Heart left ventricle (tissue), 16 donors: ENCODE data around the gene EXOC7. TPM values are rescaled to one million over a fixed set of nuclear protein-coding genes. Genes with fewer than 3 reads are reported as not detected.

Source experiments
- ATAC-seq, 4 donors: fragments of 200-7000 bp; cut with Tn5 transposase; one replicate each; pipeline ENCODE4 v1.9.1; 2020 to 2022; ENCODE audit warnings: moderate library complexity in 4 of 4, mild to moderate bottlenecking in 3 of 4, moderate number of reproducible peaks in 1 of 4
- DNase-seq, 5 donors: peaks; one replicate each; pipeline ENCODE4 v3.0.0-alpha.2; 2020
- H3K27ac ChIP-seq, 12 donors: fragments of 200-600 bp; sonication (generic) in 4 of 12; one replicate each; pipeline versions ENCODE4 v1.5.0 to v1.8.0; 2016 to 2022; ENCODE audit warnings: mild to moderate bottlenecking in 2 of 12
- H3K27me3 ChIP-seq, 9 donors: fragments of 200-600 bp; sonication (generic) in 2 of 9; one replicate each; pipeline versions ENCODE4 v1.5.1 to v1.8.0; 2016 to 2022; ENCODE audit warnings: mild to moderate bottlenecking in 3 of 9
- H3K36me3 ChIP-seq, 9 donors: fragments of 200-600 bp; sonication (generic) in 2 of 9; one replicate each; pipeline versions ENCODE4 v1.5.0 to v1.8.0; 2018 to 2022; ENCODE audit warnings: mild to moderate bottlenecking in 2 of 9
- H3K4me1 ChIP-seq, 12 donors: fragments of 200-600 bp; sonication (generic) in 4 of 12; one replicate each; pipeline versions ENCODE4 v1.5.0 to v1.8.0; 2016 to 2022; ENCODE audit warnings: mild to moderate bottlenecking in 3 of 12
- H3K4me3 ChIP-seq, 12 donors: fragments of 200-600 bp; sonication (generic) in 4 of 12; one replicate each; pipeline versions ENCODE4 v1.5.0 to v1.8.0; 2017 to 2022; ENCODE audit warnings: mild to moderate bottlenecking in 9 of 12, moderate library complexity in 4 of 12
- H3K9me3 ChIP-seq, 12 donors: fragments of 200-600 bp; sonication (generic) in 4 of 12; one replicate each; pipeline versions ENCODE4 v1.5.0 to v1.8.0; 2016 to 2022; ENCODE audit warnings: mild to moderate bottlenecking in 1 of 12
- POLR2A ChIP-seq, 2 donors: fragments of 450-650 bp; IDR thresholded peaks; one replicate each; pipeline ENCODE4 v1.6.1; 2017; ENCODE audit warnings: antibody characterized with exemption in 2 of 2, mild to moderate bottlenecking in 2 of 2, moderate library complexity in 2 of 2
- WGBS, 4 donors: extraction: QIAGEN DNeasy Blood & Tissue Kit in 2 of 4; methylation state at CpG; one replicate each; pipeline versions ENCODE4 v1.1.5 to v1.1.7; 2013 to 2018; 5-methylcytosine and 5-hydroxymethylcytosine counted together
- intact Hi-C, 10 donors: fragments of 100-400 bp; cut with DNase I; formaldehyde crosslinking; loops; one replicate each; pipeline versions ENCODE4 v1.11.1 to v1.14.2; 2022
- polyA plus RNA-seq, 2 donors: library from polyadenylated mRNA; stranded (reverse); fragments of 200-250 nt; gene quantifications; one replicate each; pipeline ENCODE4 v1.2.3, GENCODE V29; 2013
- total RNA-seq, 9 donors: library from RNA; depleted of rRNA in 2 of 9; stranded (reverse); fragments of >200 nt in 2 of 9; fragmentation: NEBNext Ultra II Directional in 3 of 9; extraction: Animal tissue kit (Norgen Biotek cat#: 25700) in 3 of 9; gene quantifications; one replicate each; pipeline versions ENCODE4 v1.1.0 to v1.2.4, GENCODE V29; 2016 to 2023
- TF ChIP-seq, protein P1 (sequence below), 12 donors: fragments of 200-600 bp; sonication (generic) in 4 of 12; IDR thresholded peaks; one replicate each; pipeline versions ENCODE4 v1.5.0 to v1.8.0; 2018 to 2022; ENCODE audit warnings: antibody characterized with exemption in 12 of 12, mild to moderate bottlenecking in 5 of 12
- donor health status: ischemic (EF 13 %, LVEDD 7.1; RV severe dilation, severe dysfunction).
- donor health status: healthy with polysubstance abuse.
- donor health status: DM: no; HTN: yes; CAD: no.
- donor health status: DM: no; HTN: no; CAD: no.
- donor health status: ischemic (EF 25% LVEDD 6.9; RV normal size, moderate dysfunction).
- donor health status: ischemic (EF 25% LVEDD 5.7; RV mildly dilated, moderate dysfunction).
- donor health status: healthy.
- donor health status: DM: yes; HTN: yes; CAD: no.
- donor health status: ischemic (EF 35%, LVEDD 5.7; RV mildly dilated, moderate dysfunction).
- donor health status: nonischemic (EF 11% LVEDD 7.7; RV severe dilation, severe dysfunction).
- donor health status: DM: yes; HTN: yes; CAD: no.
- donor health status: PGD.
- donor health status: ischemic (EF 29% LVEDD 5.4; RV normal size, mild dysfunction).
- donor health status: nonischemic (EF 23%, LVEDD 6.1; RV moderate dilation, normal function).

Gene EXOC7
- total and polyA plus RNA-seq, 11 donors = 39.7 to 107 (median 77.0) TPM

DNA sequence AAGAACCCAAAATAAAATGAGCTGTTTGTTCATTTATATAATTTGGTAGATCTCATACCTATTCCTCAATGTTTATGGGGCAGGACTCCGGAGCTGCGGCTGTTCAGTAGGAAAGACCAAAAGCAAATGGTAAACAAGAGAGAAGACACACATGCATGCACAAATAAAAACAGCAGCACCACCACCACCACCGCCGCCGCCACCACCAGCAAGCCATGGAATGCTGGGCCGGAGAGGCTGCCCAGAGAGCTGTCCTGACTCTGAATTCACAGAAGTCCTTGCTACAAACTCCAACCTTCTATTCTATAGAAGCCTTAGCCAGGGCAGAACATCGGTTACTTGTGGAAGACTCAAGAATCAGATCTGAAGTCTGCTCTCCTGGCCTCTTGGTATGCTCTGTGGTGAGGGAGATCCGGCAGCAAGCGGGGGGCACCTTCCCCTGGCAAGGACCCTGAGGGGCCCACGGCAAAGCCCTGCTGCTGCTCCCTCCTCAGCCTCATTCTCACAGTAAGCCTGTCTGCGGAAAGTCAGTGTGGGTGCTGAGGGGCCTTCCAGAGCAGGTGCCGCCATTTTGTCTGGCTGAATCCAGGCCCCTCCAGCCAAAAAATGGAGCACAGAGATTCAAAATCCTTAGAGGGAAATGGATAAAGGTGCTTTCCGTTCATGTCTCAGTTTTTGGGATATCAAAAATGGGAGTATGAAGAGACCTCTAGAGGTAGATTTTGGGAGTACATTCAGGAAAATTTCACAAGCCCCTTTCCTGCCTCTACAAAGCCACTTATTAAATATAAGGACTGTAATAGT, 43.8 kb upstream of the EXOC7 start:
- no peak for TF ChIP-seq POLR2A (IDR thresholded peaks at IDR 0.05)
- TF ChIP-seq, protein P1, sequence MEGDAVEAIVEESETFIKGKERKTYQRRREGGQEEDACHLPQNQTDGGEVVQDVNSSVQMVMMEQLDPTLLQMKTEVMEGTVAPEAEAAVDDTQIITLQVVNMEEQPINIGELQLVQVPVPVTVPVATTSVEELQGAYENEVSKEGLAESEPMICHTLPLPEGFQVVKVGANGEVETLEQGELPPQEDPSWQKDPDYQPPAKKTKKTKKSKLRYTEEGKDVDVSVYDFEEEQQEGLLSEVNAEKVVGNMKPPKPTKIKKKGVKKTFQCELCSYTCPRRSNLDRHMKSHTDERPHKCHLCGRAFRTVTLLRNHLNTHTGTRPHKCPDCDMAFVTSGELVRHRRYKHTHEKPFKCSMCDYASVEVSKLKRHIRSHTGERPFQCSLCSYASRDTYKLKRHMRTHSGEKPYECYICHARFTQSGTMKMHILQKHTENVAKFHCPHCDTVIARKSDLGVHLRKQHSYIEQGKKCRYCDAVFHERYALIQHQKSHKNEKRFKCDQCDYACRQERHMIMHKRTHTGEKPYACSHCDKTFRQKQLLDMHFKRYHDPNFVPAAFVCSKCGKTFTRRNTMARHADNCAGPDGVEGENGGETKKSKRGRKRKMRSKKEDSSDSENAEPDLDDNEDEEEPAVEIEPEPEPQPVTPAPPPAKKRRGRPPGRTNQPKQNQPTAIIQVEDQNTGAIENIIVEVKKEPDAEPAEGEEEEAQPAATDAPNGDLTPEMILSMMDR (IDR thresholded peaks at IDR 0.05) = peak; percentile 31 to 65 (median 51)
- ATAC-seq (no peak), DNase-seq (peak in 1 of 5 donors; percentile 15)
- no peaks in the 10 kb centered on the region for H3K36me3 ChIP-seq
- no peak overlapping the region for H3K27ac ChIP-seq
- H3K4me1 ChIP-seq = peaks cover 0 to 37% (median 11%) of the 10 kb centered on the region in 12 donors
- H3K9me3 ChIP-seq = no peaks in the 10 kb centered on the region
- WGBS, 4 donors = 80 to 88% (median 86%) methylated on average over 10 to 13 of the region's 13 CpGs
- H3K27me3 ChIP-seq = no peaks in the 10 kb centered on the region
- intact Hi-C loops = loop anchor here in 1 of 10 donors (1.0 kb wide), 1 partner anchor 25 kb away; no protein-coding TSS in a partner anchor
- H3K4me3 ChIP-seq = no peak overlapping the region

DNA sequence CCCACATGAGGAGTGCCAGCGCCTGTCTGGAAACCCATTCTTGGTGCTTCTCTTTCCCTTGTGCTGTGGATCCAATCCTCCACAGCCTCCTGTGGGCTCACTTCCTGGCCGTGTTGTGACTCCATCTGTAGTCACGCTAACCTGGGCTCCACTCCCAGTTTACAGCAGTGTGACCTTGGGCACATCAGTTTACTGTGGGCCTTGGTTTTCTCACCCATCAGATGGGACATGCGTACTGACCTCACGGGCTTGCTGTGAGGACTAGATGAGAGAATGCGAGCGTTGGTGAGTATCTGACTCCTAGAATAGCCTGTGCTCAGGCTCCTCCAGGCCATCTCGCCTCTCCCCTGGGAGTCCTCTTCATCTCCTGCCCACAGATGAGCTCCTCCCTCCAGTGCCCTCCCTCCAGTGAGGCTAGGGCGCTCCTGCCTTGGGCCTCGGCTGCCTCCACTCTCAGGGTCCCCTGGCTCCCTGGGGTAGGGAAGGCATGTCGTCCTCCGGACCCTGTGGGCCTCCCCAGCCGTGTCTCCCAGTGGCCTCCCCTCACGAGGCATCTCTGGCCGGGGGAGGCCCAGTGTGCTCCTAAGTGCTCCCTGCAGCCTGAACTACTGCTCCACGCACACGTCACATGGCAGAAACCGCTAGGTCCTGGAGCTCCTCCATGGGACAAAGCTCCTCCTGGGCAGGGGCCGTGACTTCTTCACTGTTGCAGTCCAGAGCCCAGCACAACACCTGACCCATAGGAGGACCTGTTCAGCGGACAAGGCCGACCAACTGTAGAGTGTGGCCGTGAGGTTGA, 42.7 kb upstream of the EXOC7 start:
- WGBS, 4 donors = 86 to 91% (median 89%) methylated on average over 13 to 22 of the region's 22 CpGs
- TF ChIP-seq, protein P1 (IDR thresholded peaks at IDR 0.05) = no peak
- TF ChIP-seq POLR2A (IDR thresholded peaks at IDR 0.05) = no peak
- peak overlapping the region in 8 of 12 donors; percentile 22 to 76 (median 46) for H3K27ac ChIP-seq

DNA sequence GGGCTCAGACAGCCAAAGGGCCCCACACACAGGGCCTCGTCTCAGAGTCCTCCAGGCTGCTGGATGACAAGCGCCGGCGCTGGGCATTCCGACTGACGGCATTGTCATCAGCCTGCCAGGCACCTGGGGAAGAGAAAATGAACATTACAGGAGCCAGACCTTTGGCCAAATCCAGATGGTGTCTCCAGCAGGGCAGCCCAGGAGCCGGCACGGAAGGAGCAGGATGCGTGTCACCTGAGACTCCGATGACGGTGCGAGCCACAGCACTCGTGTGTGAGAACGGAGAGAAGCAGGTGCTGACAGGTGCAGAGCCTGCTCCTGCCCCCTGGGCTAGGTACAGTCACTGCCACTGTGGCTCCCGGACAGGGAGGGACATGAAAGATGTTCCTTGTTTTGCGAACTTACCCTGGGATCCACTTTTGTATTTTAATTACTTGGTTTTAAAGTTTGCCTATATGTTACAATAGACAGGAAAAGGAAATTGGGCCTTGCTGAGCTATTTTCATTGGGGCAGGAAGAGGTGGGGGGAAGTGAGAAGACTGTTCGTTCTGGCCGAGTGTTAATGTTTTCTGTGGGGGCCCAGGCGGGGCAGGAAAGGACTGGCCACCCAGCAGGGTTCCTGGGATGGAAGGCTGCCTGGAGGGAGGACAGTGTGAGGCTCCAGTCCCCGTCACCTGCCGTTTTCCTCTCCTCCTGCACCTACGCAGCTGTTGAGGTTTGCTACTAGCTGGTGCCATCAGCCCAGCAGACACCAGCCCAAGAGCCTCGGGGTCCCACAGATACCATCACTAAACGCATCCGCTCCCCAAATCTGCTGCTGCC, 41.9 kb upstream of the EXOC7 start:
- TF ChIP-seq, protein P1 (IDR thresholded peaks at IDR 0.05) = no peak
- no peak for TF ChIP-seq POLR2A (IDR thresholded peaks at IDR 0.05)
- peak overlapping the region in 9 of 12 donors; percentile 25 to 76 (median 41) for H3K27ac ChIP-seq
- no peaks in the 10 kb centered on the region for H3K9me3 ChIP-seq
- no peaks in the 10 kb centered on the region for H3K36me3 ChIP-seq
- intact Hi-C loops = no loop called here
- H3K4me3 ChIP-seq = peak overlapping the region in 2 of 12 donors; percentile 19 to 35
- ATAC-seq = peak in 1 of 4 donors; percentile 40
- 57 to 76% (median 62%) methylated on average over 19 to 25 of the region's 25 CpGs for WGBS, 4 donors
- DNase-seq = peak in 2 of 5 donors; percentile 15 to 50
- peaks cover 0 to 6% (median 1%) of the 10 kb centered on the region in 9 donors for H3K27me3 ChIP-seq
- peaks cover 2 to 53% (median 23%) of the 10 kb centered on the region in 12 donors for H3K4me1 ChIP-seq

More for the DNA sequence above, 42.7 kb upstream of the EXOC7 start:
- intact Hi-C loops = no loop called here
- peak overlapping the region in 1 of 12 donors; percentile 35 for H3K4me3 ChIP-seq
- H3K4me1 ChIP-seq = peaks cover 0 to 45% (median 16%) of the 10 kb centered on the region in 12 donors
- no peaks in the 10 kb centered on the region for H3K36me3 ChIP-seq
- H3K27me3 ChIP-seq = no peaks in the 10 kb centered on the region
- no peak for ATAC-seq
- H3K9me3 ChIP-seq = no peaks in the 10 kb centered on the region
- peak in 2 of 5 donors; percentile 23 to 36 for DNase-seq
